Activated CD4-positive, alpha-beta T cell treated with anti-CD3 and anti-CD28 coated beads for 4 hours (primary cell): ENCODE data around the gene FADS2.
"Not testable (repeated sequence)": the region's sequence is repeated elsewhere in the genome, so short reads cannot be mapped to it uniquely, and the experiment has no call there.

Experiments used
- DNase-seq, 2 donors: peaks; one replicate each; pipeline ENCODE4 v3.0.0-alpha.2; 2020

Gene FADS2

DNA sequence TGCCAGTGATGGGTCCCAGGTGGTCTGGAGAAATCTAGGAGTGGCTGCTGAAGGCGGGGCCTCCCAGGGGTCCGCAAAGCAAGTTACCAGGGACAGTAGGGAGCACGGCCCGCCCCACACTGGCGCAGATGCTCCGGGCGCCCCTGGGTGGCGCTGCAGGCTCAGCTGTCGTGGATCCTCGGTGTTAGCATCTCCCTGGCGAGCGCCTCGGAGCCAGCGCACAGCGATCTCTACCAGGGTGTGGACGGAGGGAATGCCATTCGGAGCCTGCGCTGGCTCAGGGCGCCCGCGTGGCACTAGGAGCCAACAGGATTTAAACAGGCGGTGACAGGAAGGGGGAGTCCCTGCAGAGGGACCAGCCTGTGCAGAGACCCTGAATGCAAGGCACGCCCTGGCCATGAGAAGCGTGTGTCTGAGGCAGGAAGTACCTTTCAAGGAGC is 43.1 kb downstream of the FADS2 start:
- peak; percentile 42 to 45 for DNase-seq

GRCh38 chr11:61872935-61873565 is 45.0 kb downstream of the FADS2 start:
- DNase-seq = no peak

DNA sequence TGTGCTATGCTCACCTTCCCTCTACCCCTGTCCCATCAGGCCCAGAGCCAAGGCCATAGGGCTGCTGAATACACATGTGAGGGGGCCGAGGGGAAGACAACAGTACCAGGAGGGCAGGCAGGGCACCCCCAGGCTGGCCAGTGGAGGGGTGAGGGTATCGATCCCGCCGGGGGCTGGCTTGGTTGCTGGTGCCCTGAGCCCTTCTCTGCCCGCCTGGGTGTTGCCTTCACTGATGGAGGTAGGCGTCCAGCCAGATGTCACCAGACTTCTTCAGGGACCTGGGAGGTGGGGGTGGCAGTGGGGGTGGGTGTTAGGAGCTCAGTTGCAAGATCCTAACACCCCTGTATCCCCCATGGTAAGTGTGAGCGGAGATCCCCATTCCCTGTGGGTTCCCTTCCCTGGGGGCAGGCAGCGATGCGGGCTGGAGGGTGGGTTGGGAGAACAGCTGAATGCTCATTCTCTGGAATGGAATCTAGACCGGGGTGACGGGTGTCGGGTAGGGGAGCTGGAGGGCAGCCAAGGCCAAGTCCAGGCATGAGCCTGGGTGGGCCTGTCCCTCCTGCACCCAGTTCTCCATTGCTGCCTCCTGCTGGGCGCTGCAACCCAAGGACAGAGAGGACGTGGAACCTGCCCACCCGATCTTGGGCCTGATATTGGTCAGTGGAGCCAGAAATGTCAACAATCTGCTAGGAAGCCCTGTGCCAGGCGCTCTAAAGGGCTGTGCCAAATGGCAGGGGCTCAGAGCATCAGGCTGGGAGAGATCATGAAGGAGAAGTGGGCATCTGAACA is 45.7 kb downstream of the FADS2 start:
- no peak for DNase-seq

DNA sequence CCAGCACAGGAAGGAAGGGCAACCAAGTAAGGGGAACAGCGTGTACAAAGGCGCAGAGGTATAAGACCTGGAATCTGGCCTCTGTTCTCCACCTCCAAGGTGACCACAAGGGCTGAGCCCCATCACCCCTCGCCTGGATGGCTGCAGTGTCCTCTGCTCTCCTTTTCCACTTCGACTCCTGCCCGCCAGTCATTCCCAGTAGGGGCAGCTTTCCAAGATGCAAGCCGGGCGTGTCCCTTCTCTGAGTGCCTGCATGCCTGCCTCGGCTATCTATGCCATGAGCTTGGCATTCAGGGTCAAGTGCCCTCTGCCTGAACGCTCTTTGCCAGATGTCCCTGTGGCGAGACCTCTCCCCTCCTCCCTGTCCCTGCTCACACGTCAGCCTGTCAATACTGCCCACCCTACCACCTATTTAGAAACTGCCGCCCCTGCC is 46.3 kb downstream of the FADS2 start:
- DNase-seq = no peak

DNA sequence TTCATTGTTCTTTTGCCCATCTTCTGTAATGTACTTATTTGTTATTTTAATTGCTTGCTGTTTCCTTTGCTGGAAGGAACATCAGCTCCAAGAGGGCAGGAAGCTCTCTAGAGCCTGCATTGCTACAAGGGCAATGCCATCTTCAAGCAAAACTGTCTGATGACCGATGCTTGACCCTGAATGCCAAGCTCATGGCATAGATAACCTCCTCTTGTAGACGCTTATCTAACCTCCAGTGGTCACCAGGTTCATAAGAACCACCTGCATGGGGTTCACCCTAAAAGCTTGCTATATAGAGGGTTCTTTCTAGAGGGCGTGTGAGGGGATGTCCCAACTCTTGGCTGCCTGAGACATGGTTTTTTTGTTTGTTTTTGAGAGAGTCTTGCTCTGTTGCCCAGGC is 46.8 kb downstream of the FADS2 start:
- no peak for DNase-seq

GRCh38 chr11:61875698-61876097 is 47.6 kb downstream of the FADS2 start:
- DNase-seq = no peak

GRCh38 chr11:61879152-61879551 is 51.1 kb downstream of the FADS2 start:
- DNase-seq = no peak

DNA sequence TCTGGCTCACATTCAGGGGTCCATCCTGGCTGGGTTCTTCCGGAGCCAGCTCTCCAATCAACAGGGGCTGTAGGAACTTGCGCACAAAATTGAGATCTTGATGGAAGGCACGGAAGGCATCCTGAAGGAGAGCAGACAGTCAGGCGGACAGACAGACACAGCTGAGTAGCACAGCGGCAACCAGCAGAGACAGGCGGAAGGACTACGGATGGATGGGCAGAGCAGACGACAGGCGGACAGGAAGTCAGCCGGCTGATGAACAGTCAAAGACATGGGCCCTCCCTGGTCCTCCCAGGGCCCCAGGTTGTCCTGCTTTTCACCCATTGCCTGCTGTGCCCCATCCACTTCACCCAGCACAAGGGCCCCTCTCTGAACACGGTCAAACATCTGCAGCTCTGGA is 51.9 kb downstream of the FADS2 start:
- no peak for DNase-seq

DNA sequence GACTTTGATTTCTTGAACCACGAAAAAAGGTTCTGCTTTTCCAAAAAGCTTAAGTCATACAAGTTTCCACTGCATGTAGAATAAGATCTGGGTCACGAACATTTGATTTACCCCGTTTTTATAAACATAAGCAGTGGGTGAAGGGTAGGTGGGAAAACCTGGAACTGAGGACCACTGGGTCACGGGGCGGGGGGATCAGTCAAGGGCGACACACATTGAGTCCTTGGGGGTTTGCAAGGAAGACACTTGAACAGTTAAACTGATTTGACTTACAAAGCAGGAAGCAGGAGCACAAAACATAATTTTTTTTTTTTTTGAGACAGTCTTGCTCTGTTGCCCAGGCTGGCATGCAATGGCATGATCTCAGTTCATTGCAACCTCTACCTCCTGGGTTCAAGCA is 52.4 kb downstream of the FADS2 start:
- no peak for DNase-seq

DNA sequence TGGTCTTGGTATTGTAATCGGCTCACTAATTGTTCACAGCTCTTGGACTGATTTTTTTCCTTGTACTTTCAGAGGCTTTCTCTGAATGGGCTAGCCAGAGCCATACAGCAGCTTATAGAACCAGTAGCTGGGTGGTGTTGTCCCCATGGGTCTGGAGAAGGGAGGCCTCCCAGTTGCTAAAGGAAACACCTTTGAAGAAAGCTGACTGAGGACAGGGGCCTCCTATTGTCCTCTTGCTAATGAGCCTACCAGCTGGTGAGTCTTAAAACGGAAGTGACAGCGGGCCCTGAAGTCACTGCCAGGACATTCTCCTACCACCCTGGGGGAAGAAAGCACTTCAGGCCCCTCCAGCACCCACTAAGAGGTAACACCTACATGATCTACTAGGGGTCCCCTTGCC is 53.3 kb downstream of the FADS2 start:
- no peak for DNase-seq

GRCh38 chr11:61882267-61882666 is 54.2 kb downstream of the FADS2 start:
- DNase-seq = not testable (repeated sequence)

DNA sequence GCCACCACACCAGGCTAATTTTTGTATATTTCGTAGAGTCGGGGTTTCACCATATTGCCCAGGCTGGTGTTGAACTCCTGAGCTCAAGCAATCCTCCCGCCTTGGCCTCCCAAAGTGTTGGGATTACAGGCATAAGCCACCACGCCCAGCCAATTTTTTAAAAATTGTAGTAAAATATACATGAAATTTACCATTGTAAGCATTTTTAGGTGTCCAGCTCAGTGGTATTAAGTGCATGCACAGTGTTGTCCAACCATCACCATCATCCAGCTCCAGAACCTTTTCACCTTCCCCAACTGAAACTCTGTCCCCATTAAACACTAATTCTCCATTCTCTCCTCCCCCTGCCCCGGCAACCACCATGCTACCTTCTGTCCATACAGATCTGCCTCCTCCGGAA is 54.8 kb downstream of the FADS2 start:
- DNase-seq = no peak

DNA sequence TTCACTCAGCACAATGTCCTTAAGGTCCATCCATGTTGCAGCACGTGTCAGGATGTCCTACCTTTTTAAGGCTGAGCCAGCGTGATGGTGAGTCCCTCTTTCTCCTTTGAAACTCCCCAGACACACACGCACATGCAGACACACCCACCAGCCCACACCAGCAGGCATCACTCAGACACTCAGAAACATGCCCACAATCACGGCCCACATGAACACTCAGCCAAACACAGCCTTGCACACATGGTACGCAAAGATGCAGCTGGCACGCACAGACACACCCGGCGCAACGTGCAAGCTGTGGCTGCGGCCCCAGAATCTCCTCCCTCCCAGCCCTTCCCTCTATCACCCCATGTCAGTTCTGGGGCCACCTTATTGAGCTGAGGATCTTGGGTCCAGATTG is 55.2 kb downstream of the FADS2 start:
- no peak for DNase-seq

DNA sequence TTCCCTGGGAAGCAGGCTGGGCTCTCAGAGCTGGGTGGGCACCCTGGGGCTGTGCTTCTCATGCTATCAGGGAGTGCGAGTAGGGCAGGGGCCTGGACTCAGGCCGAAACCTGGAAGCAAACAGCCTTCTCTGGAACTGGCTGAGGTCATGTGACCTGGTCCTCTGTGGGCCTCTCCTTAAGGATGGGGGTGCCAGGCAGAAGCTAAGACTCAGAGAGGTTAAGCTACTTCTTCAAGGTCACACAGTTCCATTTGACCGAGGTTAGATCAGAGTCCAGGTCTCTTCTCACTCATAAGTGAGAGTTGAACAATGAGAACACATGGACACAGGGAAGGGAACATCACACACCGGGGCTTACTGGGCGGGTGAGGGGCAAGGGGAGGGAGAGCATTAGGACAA is 55.8 kb downstream of the FADS2 start:
- no peak for DNase-seq

DNA sequence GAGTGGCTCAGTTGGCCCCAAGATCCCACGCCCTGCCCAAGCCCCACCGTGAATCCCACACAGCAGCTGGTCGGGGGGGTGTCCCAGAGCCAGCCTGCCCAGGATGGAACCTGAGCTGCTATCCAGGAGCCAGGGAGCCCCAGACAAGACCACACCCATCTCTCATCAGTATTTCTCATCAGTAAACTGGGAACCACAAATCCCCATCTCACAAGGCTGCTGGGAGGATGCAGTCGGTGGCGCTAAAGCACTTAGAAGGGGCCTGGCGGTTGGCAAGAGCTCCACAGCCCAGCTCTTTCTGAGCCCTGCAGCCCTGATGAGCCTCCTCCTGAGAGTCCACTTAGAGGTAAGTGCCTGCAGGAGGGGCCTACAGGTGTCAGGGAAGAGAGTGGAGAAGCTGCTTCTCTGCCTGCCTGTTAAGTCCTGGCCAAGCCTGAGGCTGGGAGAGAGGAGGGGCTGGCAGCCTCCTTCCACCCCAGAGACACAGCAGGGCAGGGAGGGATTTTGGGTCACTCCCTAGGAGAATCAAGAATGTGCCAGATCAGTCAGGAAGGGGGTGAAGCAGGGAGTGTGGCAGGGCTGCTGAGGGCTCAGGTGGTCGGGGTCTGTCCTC is 57.2 kb downstream of the FADS2 start:
- no peak for DNase-seq

GRCh38 chr11:61885784-61886580 is 57.9 kb downstream of the FADS2 start:
- DNase-seq = no peak

DNA sequence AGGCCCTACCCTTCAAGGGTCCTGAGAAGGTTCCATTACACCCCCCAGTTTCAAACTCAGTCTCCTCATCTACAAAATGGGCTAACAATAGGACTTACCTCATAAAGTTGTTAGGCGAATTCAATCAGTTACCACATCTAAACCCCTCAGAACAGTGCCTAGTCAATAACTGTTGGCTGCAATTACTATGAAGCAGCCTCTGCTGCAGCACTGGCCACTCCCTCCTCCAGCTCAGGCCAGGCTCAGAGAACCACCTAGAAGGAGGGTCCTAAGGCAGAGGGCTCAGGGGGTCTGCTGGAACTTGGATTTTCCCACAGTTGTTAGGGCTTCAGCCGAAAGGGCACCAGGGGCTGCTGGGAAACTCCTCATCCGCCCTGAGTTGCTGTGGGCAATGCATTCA is 58.5 kb downstream of the FADS2 start:
- DNase-seq = no peak

DNA sequence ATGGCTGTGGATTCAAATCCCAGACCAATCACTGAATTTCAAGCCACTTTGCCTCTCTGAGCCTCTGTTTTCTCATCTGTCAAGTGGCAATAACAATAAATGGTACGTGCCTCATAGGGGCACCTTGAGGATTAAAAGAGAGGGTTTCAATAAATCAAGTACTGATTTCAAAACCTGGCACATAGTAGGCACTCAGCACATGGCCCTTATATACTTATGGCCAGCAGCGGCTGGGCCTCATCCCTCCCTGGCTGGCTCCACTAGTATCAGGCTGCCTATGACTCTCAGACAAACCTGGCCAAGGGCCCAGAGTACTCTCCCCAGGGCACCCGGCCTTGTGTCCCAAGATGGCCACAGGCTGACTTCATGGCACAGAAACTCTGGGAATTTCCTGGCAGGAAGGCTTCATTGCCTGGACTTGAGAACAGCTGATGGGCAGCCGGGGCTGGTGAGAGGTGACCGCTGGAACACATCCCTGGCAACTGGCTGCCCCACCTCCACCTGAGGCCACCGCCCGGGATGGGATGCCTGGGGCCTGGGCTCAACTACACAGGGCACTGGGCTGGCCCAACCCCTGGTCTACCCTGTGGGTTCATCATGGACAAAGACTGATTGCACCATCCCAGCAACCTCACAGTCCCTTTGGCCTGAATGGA is 59.9 kb downstream of the FADS2 start:
- no peak for DNase-seq

GRCh38 chr11:61888590-61888989 is 60.5 kb downstream of the FADS2 start:
- DNase-seq = no peak

GRCh38 chr11:61889831-61890230 is 61.7 kb downstream of the FADS2 start:
- DNase-seq = no peak

GRCh38 chr11:61890529-61891330 is 62.6 kb downstream of the FADS2 start:
- peak; percentile 12 to 17 for DNase-seq
